ENCODE measurements around the gene PTPRN2. TPM values are rescaled to one million over a fixed set of nuclear protein-coding genes. Genes with fewer than 3 reads are reported as not detected.

The PTPRN2 gene
- total RNA-seq, 1 experiment from 2014 or later = 2.1 TPM

GRCh38 chr7:158028290-158028941, 559.2 kb downstream of the PTPRN2 start:
- H3K79me2 ChIP-seq (ENCODE audit: insufficient read depth, low read length) = no peaks in the 10 kb centered on the region
- H3K9ac ChIP-seq (ENCODE audit: low read length) = no peak overlapping the region
- no peak overlapping the region for H3K4me2 ChIP-seq (ENCODE audit: low read length)
- no peaks in the 10 kb centered on the region for H3K27me3 ChIP-seq (ENCODE audit: insufficient read depth, low read length)
- no peak overlapping the region for H3K27ac ChIP-seq (ENCODE audit: low read depth, low read length)
- H4K20me1 ChIP-seq (ENCODE audit: insufficient read depth) = no peaks in the 10 kb centered on the region
- H3K36me3 ChIP-seq (ENCODE audit: control insufficient read depth in 1 of 2, insufficient read depth in 2 of 2, low read length in 2 of 2) = no peaks in the 10 kb centered on the region
- no TSS peak for BruUV-seq (replicated peaks)
- ATAC-seq (no peak), DNase-seq (ENCODE audit: low read depth, low spot score) (no peak)
- H3K4me3 ChIP-seq (replicated peaks in 1 of 2; ENCODE audit: low read depth in 1 of 2, low read length in 2 of 2) = no peak overlapping the region
- CTCF ChIA-PET = no interaction called here
- POLR2A ChIA-PET = no interaction called here
- H3K4me1 ChIP-seq (ENCODE audit: control insufficient read depth in 1 of 2, insufficient read depth in 2 of 2, low read length in 2 of 2) = no peaks in the 10 kb centered on the region
- TF ChIP-seq RAD21 (IDR thresholded peaks at IDR 0.05; ENCODE audit: low read depth) (no peak), ZBTB33 (IDR thresholded peaks at IDR 0.05; ENCODE audit: extremely low read depth, insufficient replicate concordance, low read length) (no peak), ZNF274 (IDR thresholded peaks at IDR 0.05; ENCODE audit: low read depth, low read length) (no peak), JUND (IDR thresholded peaks at IDR 0.05) (no peak), EZH2 (IDR thresholded peaks at IDR 0.05) (no peak), CBX3 (IDR thresholded peaks at IDR 0.05; ENCODE audit: low read depth) (no peak), EZH2phosphoT487 (IDR thresholded peaks at IDR 0.05; ENCODE audit: borderline replicate concordance) (no peak), SRF (IDR thresholded peaks at IDR 0.05; ENCODE audit: low read depth) (no peak)
- H2AFZ ChIP-seq (ENCODE audit: low read depth, low read length, poor library complexity, severe bottlenecking) = no peak overlapping the region
- no peaks in the 10 kb centered on the region for H3K9me3 ChIP-seq (ENCODE audit: control insufficient read depth in 1 of 2, insufficient read depth in 1 of 2, low read depth in 1 of 2, low read length in 2 of 2)
- RAD21 ChIA-PET (ENCODE audit: low non-redundant PET in 1 of 2, low total read pairs in 2 of 2, uncharacterized antibody in 2 of 2, unreplicated experiment in 2 of 2) = no interaction called here
- intact Hi-C loops (cut with micrococcal nuclease) = no loop called here
- no peaks in the 10 kb centered on the region for H3K9me2 ChIP-seq (ENCODE audit: insufficient read depth)

- ChIA-PET RAD21 (ENCODE audit: low non-redundant PET in 1 of 2, low total read pairs in 2 of 2, uncharacterized antibody in 2 of 2, unreplicated experiment in 2 of 2) (no interaction called here), CTCF (no interaction called here), POLR2A (no interaction called here)
- no peaks in the 10 kb centered on the region for H3K27me3 ChIP-seq (ENCODE audit: insufficient read depth, low read length)
- no peak overlapping the region for H3K4me2 ChIP-seq (ENCODE audit: low read length)
- H3K9me3 ChIP-seq (ENCODE audit: control insufficient read depth in 1 of 2, insufficient read depth in 1 of 2, low read depth in 1 of 2, low read length in 2 of 2) = no peaks in the 10 kb centered on the region
- ATAC-seq (no peak), DNase-seq (ENCODE audit: low read depth, low spot score) (no peak)
- H3K4me3 ChIP-seq (replicated peaks in 1 of 2; ENCODE audit: low read depth in 1 of 2, low read length in 2 of 2) = no peak overlapping the region
- intact Hi-C loops (cut with micrococcal nuclease) = no loop called here
- H4K20me1 ChIP-seq (ENCODE audit: insufficient read depth) = no peaks in the 10 kb centered on the region
- H3K9me2 ChIP-seq (ENCODE audit: insufficient read depth) = no peaks in the 10 kb centered on the region
- no peak overlapping the region for H3K27ac ChIP-seq (ENCODE audit: low read depth, low read length)
- H3K9ac ChIP-seq (ENCODE audit: low read length) = no peak overlapping the region
- no TSS peak for BruUV-seq (replicated peaks)
- H3K36me3 ChIP-seq (ENCODE audit: control insufficient read depth in 1 of 2, insufficient read depth in 2 of 2, low read length in 2 of 2) = no peaks in the 10 kb centered on the region
- TF ChIP-seq REST (IDR thresholded peaks at IDR 0.05; ENCODE audit: low read depth) = no peak
- no peak for TF ChIP-seq ZNF274 (IDR thresholded peaks at IDR 0.05; ENCODE audit: low read depth, low read length)
- TF ChIP-seq SIN3A (IDR thresholded peaks at IDR 0.05; ENCODE audit: low read depth) = no peak
- no peak for TF ChIP-seq ATF3 (IDR thresholded peaks at IDR 0.05)
- TF ChIP-seq FOSL1 (IDR thresholded peaks at IDR 0.05; ENCODE audit: low read depth) = no peak
- H3K4me1 ChIP-seq (ENCODE audit: control insufficient read depth in 1 of 2, insufficient read depth in 2 of 2, low read length in 2 of 2) = no peaks in the 10 kb centered on the region
- H3K79me2 ChIP-seq (ENCODE audit: insufficient read depth, low read length) = no peaks in the 10 kb centered on the region
- no peak overlapping the region for H2AFZ ChIP-seq (ENCODE audit: low read depth, low read length, poor library complexity, severe bottlenecking)
Measured at GRCh38 chr7:158027646-158028045, 560.0 kb downstream of the PTPRN2 start.
